Activated naive CD4-positive, alpha-beta T cell treated with anti-CD3 and anti-CD28 coated beads for 36 hours (primary cell): ENCODE data around the gene HIPK2. TPM values are rescaled to one million over a fixed set of nuclear protein-coding genes. Genes with fewer than 3 reads are reported as not detected.
A peak's percentile ranks its signal among the peaks of the same experiment; 100 is the strongest.

Experiments used
- CTCF ChIA-PET: fragments of 350-600 bp; sonication (Branson Sonifier 250); formaldehyde crosslinking; loops from one replicate; lab custom pipeline; 2021; ENCODE audit warnings: antibody characterized with exemption; lab: Charles Lee
- DNase-seq: peaks from one replicate; pipeline ENCODE4 v3.0.0-alpha.2; 2020
- H3K27ac Mint-ChIP-seq: one replicate; pipeline ENCODE4 v1.8.0; 2021; ENCODE audit warnings: mild to moderate bottlenecking, mixed read lengths
- H3K27me3 Mint-ChIP-seq: one replicate; pipeline ENCODE4 v1.8.0; 2021; ENCODE audit warnings: low read depth, mixed read lengths
- H3K36me3 Mint-ChIP-seq: one replicate; pipeline ENCODE4 v1.8.0; 2021; ENCODE audit warnings: low read depth, mixed read lengths
- H3K4me1 Mint-ChIP-seq: one replicate; pipeline ENCODE4 v1.8.0; 2021; ENCODE audit warnings: low read depth, mixed read lengths
- H3K4me3 Mint-ChIP-seq: one replicate; pipeline ENCODE4 v1.8.0; 2021; ENCODE audit warnings: mild to moderate bottlenecking, moderate library complexity, mixed read lengths
- H3K9me3 Mint-ChIP-seq: one replicate; pipeline ENCODE4 v1.8.0; 2021; ENCODE audit warnings: mixed read lengths
- intact Hi-C: fragments of 100-400 bp; cut with micrococcal nuclease; formaldehyde crosslinking; loops from one replicate; pipeline ENCODE4 v1.15.1; 2023
- total RNA-seq, 2 experiments: library from RNA; stranded (reverse); gene quantifications; one replicate each; pipeline ENCODE4 v1.2.3, GENCODE V29; 2021

Gene HIPK2
- total RNA-seq, 2 experiments from 2014 or later = 16.8 to 17.3 TPM

GRCh38 chr7:139706837-139707236, 71.0 kb downstream of the HIPK2 start:
- CTCF ChIA-PET = interaction anchor here (0.6 to 3.2 kb wide), 3 partner anchors 10 to 60 kb away, joined by 3 to 14 read pairs (median 3); no protein-coding TSS in a partner anchor
- H3K9me3 Mint-ChIP-seq = no peaks in the 10 kb centered on the region
- intact Hi-C loops = no loop called here
- peaks cover 6% of the 10 kb centered on the region for H3K4me1 Mint-ChIP-seq
- no peak overlapping the region for H3K4me3 Mint-ChIP-seq
- DNase-seq = no peak
- H3K27ac Mint-ChIP-seq = no peak overlapping the region
- no peaks in the 10 kb centered on the region for H3K27me3 Mint-ChIP-seq
- peaks cover 7% of the 10 kb centered on the region for H3K36me3 Mint-ChIP-seq

GRCh38 chr7:139704308-139704879, 73.4 kb downstream of the HIPK2 start:
- Mint-ChIP-seq H3K4me1 (peaks cover 10% of the 10 kb centered on the region), H3K36me3 (peaks cover 7% of the 10 kb centered on the region), H3K27me3 (no peaks in the 10 kb centered on the region), H3K4me3 (no peak overlapping the region), H3K9me3 (no peaks in the 10 kb centered on the region), H3K27ac (no peak overlapping the region)
- intact Hi-C loops = no loop called here
- no peak for DNase-seq
- CTCF ChIA-PET = interaction anchor here (0.6 to 0.7 kb wide), 2 partner anchors 19 to 810 kb away, joined by 3 to 4 read pairs; no protein-coding TSS in a partner anchor

DNA sequence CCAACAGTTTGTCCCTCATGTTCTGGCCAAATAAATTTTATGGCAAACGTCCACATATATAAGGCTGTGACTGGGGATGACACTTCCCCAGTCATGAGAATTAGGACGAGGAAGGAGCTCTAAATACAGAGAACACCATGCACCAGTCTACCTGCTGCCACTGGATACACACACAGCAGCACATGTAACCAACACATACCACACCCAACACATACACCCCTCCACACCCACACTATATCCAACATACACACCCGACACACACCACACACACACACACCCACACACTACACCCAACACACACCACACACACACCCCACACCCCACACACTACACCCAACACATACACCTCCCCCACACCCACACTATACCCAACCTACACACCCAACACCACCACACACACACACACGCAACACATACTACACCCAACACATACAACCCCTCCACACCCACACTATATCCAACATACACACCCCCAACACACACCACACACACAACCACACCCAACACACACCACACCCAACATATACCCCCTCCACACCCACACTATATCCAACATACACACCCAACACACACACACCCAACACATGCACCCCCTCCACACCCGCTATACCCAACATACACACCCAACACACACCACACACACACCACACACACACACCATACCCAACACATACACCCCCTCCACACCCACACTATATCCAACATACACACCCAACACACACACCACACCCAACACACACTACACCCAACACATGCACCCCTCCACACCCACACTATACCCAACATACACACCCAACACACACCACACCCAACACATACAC, 74.1 kb downstream of the HIPK2 start:
- intact Hi-C loops = no loop called here

GRCh38 chr7:139702811-139703486, 74.8 kb downstream of the HIPK2 start:
- CTCF ChIA-PET = interaction anchor here (0.6 to 0.7 kb wide), 3 partner anchors 7 to 22 kb away, joined by 3 read pairs; no protein-coding TSS in a partner anchor
- Mint-ChIP-seq H3K4me3 (no peak overlapping the region), H3K9me3 (no peaks in the 10 kb centered on the region), H3K27ac (no peak overlapping the region), H3K4me1 (peaks cover 15% of the 10 kb centered on the region), H3K27me3 (no peaks in the 10 kb centered on the region), H3K36me3 (peaks cover 11% of the 10 kb centered on the region)
- no peak for DNase-seq
- intact Hi-C loops = no loop called here

More for the DNA sequence above, 74.1 kb downstream of the HIPK2 start:
- Mint-ChIP-seq H3K27me3 (no peaks in the 10 kb centered on the region), H3K4me1 (peaks cover 10% of the 10 kb centered on the region), H3K9me3 (no peaks in the 10 kb centered on the region), H3K27ac (no peak overlapping the region), H3K4me3 (no peak overlapping the region), H3K36me3 (peaks cover 7% of the 10 kb centered on the region)
- CTCF ChIA-PET = interaction anchor here (0.6 kb wide), 1 partner anchor 8 kb away, joined by 3 read pairs; no protein-coding TSS in a partner anchor
- no peak for DNase-seq

DNA sequence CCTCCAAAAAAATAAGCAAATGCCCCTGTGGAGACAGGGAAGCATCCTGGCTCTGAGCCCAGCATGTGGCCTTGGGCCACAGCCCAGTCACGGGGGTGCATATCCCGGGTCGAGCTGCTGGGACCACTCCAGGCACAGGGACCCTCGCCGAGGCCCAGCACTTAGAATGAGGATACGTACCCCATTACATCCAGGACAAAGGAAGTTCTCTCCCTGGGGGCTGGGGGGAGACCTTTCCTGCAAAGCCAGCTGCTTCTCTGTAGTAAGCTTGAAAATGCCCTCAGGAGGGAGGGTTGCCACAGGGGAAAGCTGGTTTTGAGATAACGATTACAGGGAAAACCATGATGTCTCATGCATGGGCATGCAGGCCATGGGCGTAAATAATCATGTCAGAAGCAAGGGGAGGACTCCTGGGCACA, 75.5 kb downstream of the HIPK2 start:
- Mint-ChIP-seq H3K4me1 (peaks cover 15% of the 10 kb centered on the region), H3K4me3 (no peak overlapping the region), H3K27ac (no peak overlapping the region), H3K36me3 (peaks cover 10% of the 10 kb centered on the region), H3K27me3 (no peaks in the 10 kb centered on the region), H3K9me3 (no peaks in the 10 kb centered on the region)
- CTCF ChIA-PET = interaction anchor here (0.6 to 0.7 kb wide), 2 partner anchors 12 to 23 kb away, joined by 3 read pairs; no protein-coding TSS in a partner anchor
- intact Hi-C loops = no loop called here
- no peak for DNase-seq

DNA sequence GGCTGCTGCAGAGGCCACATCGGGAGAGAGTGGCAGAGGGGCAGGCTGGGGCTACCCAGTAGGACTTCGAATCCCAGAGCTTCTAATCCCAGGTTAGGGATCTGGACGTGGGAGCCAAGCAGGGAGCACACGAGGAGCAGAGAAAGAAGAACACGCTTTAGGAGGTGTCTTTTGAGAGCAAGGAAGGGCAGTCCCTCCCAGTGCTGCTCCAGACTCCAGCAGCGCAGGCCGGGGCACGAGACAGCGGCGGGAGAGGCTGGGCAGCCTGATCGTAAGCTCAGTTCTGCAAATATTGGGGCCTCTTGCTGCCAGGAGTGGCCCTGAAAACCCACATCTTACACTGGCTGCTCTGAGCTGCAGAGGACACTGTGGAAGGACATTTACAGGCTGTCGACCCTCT, 75.9 kb downstream of the HIPK2 start:
- no peaks in the 10 kb centered on the region for H3K9me3 Mint-ChIP-seq

GRCh38 chr7:139700505-139701235, 77.1 kb downstream of the HIPK2 start:
- no peak for DNase-seq
- Mint-ChIP-seq H3K27ac (no peak overlapping the region), H3K4me3 (no peak overlapping the region), H3K27me3 (no peaks in the 10 kb centered on the region), H3K36me3 (peaks cover 10% of the 10 kb centered on the region), H3K4me1 (peaks cover 32% of the 10 kb centered on the region), H3K9me3 (no peaks in the 10 kb centered on the region)
- CTCF ChIA-PET = interaction anchor here (0.6 kb wide), 1 partner anchor 54 kb away, joined by 4 read pairs; no protein-coding TSS in a partner anchor
- intact Hi-C loops = no loop called here

More for the DNA sequence above, 75.9 kb downstream of the HIPK2 start:
- CTCF ChIA-PET = no interaction called here
- peaks cover 10% of the 10 kb centered on the region for H3K36me3 Mint-ChIP-seq
- H3K4me3 Mint-ChIP-seq = no peak overlapping the region
- no peaks in the 10 kb centered on the region for H3K27me3 Mint-ChIP-seq
- peaks cover 20% of the 10 kb centered on the region for H3K4me1 Mint-ChIP-seq
- no peak for DNase-seq
- intact Hi-C loops = no loop called here
- no peak overlapping the region for H3K27ac Mint-ChIP-seq

DNA sequence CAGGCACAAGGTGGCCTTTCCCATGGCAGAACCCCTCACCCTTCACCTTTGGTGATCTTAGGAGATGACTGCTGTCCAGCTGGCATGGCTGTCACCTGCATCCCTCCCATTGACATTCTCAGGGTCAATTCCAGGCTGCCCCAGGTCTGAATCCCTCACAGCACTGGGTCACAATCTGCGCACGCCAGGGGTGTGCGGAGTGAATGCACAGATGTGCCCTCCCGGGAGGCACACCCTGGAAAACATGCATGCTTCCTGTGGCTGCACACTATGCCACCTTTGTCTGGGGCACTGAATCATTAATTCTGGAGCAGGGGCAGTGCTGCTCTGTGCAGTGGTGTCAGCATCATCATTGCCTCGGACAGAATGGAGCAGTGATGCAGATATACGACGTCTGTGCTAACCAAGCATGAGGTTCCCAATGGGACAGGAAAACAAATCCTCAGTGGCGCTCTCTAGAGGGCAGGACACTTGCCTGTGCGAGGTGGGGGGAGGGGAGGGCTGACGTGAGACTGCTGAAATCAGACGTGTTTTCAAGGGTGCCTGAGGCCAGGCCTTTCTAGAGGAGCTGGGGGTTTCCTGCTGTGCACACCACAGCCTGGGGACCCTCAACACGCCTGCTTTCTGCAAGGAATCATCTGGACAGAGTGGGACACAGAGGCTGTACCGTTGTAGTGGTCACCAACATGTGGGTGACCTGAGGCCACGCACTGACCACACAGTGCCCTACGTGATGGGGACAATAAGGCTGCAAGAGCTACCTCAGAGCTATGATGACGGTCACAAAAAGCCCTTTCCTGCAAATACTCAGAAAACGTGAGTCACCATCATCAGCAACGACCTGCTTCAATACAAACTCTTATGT, 77.9 kb downstream of the HIPK2 start:
- no peaks in the 10 kb centered on the region for H3K9me3 Mint-ChIP-seq
- DNase-seq = no peak
- H3K27ac Mint-ChIP-seq = no peak overlapping the region
- peaks cover 10% of the 10 kb centered on the region for H3K36me3 Mint-ChIP-seq
- H3K27me3 Mint-ChIP-seq = no peaks in the 10 kb centered on the region
- CTCF ChIA-PET = interaction anchor here (0.6 kb wide), 1 partner anchor 53 kb away, joined by 4 read pairs; no protein-coding TSS in a partner anchor
- peaks cover 35% of the 10 kb centered on the region for H3K4me1 Mint-ChIP-seq
- intact Hi-C loops = no loop called here
- no peak overlapping the region for H3K4me3 Mint-ChIP-seq

- Mint-ChIP-seq H3K27ac (no peak overlapping the region), H3K4me3 (no peak overlapping the region), H3K4me1 (peaks cover 30% of the 10 kb centered on the region), H3K9me3 (no peaks in the 10 kb centered on the region), H3K36me3 (peaks cover 8% of the 10 kb centered on the region), H3K27me3 (no peaks in the 10 kb centered on the region)
- CTCF ChIA-PET = interaction anchor here (0.9 to 1.4 kb wide), 2 partner anchors 9 to 53 kb away, joined by 3 to 5 read pairs; no protein-coding TSS in a partner anchor
- intact Hi-C loops = no loop called here
- no peak for DNase-seq
Observed at GRCh38 chr7:139698844-139699243, 79.0 kb downstream of the HIPK2 start.

DNA sequence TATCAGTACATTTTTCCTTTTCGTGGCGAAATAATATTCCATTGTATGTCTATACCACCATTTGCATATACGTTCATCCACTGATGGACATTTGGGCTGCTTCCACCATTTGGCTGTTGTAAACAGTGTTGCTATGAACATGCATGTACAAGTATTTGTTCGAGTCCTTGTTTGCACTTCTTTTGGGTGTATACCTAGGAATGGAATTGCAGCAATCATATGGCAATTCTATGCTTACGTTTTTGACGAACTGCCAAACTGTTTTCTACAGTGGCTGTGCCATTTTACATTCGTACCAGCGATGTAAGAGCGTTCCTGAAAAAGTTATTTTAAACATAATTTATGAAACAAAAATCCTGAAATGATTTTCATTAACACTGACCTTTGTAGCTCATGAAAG, 79.5 kb downstream of the HIPK2 start:
- Mint-ChIP-seq H3K4me3 (no peak overlapping the region), H3K9me3 (no peaks in the 10 kb centered on the region), H3K27ac (no peak overlapping the region), H3K27me3 (no peaks in the 10 kb centered on the region), H3K36me3 (peaks cover 8% of the 10 kb centered on the region), H3K4me1 (peaks cover 30% of the 10 kb centered on the region)
- DNase-seq = no peak
- CTCF ChIA-PET = interaction anchor here (0.9 to 1.4 kb wide), 2 partner anchors 10 to 53 kb away, joined by 3 to 5 read pairs; no protein-coding TSS in a partner anchor
- intact Hi-C loops = no loop called here

DNA sequence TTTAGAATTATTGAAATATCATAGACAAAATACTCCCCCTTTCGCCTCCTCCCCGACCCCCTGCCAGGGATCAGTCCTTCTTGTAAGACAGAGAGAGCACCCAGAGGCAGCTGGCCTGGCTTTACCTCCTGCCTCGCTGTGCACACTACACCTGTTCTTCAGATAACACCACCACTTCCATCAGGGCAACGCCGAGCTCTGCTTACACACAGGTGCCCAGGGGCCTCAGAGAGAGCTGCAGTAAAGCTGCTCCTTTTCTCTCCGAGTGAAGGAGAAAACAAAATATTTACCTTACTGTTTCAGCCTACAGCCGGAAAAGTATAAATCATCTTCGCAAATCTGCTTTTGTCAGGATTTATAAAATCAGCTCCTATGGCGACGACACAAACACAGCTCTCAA, 80.7 kb downstream of the HIPK2 start:
- intact Hi-C loops = no loop called here
- no peaks in the 10 kb centered on the region for H3K27me3 Mint-ChIP-seq

More for the DNA sequence above, 80.7 kb downstream of the HIPK2 start:
- Mint-ChIP-seq H3K9me3 (no peaks in the 10 kb centered on the region), H3K4me1 (peaks cover 30% of the 10 kb centered on the region), H3K4me3 (no peak overlapping the region), H3K27ac (peak overlapping the region; percentile 81), H3K36me3 (peaks cover 8% of the 10 kb centered on the region)
- peak; percentile 23 for DNase-seq
- CTCF ChIA-PET = interaction anchor here (0.6 to 0.9 kb wide), 3 partner anchors 9 to 77 kb away, joined by 3 read pairs; no protein-coding TSS in a partner anchor
